Chondrocyte (in vitro differentiated cells): ENCODE measurements around the gene GJC1. TPM values are rescaled to one million over a fixed set of nuclear protein-coding genes. Genes with fewer than 3 reads are reported as not detected.

ENCODE experiments used
- DNase-seq: peaks from one replicate; pipeline ENCODE4 v3.0.0; 2021; ENCODE audit warnings: mixed read lengths, low spot score
- H3K27ac Mint-ChIP-seq: one replicate; pipeline ENCODE4 v1.8.0; 2021; ENCODE audit warnings: mild to moderate bottlenecking, moderate library complexity, mixed read lengths; ENCODE audit not compliant: unreplicated experiment
- H3K27me3 Mint-ChIP-seq: 2 replicates; pipeline ENCODE4 v1.8.0; 2021; ENCODE audit warnings: low read depth, mixed read lengths
- H3K36me3 Mint-ChIP-seq: 2 replicates; pipeline ENCODE4 v1.8.0; 2021; ENCODE audit warnings: low read depth, mixed read lengths
- H3K4me1 Mint-ChIP-seq: 2 replicates; pipeline ENCODE4 v1.8.0; 2021; ENCODE audit warnings: low read depth, mild to moderate bottlenecking, mixed read lengths
- H3K4me3 Mint-ChIP-seq: one replicate; pipeline ENCODE4 v1.8.0; 2021; ENCODE audit warnings: mild to moderate bottlenecking, moderate library complexity, mixed read lengths; ENCODE audit not compliant: unreplicated experiment
- H3K9me3 Mint-ChIP-seq: 2 replicates; pipeline ENCODE4 v1.8.0; 2021; ENCODE audit warnings: low read depth, mixed read lengths
- total RNA-seq: library from RNA; stranded (reverse); gene quantifications from 3 replicates; pipeline ENCODE4 v1.2.1, GENCODE V29; 2021
- TF ChIP-seq, protein P1 (sequence below): fragments of 200-600 bp; sonication (generic); IDR thresholded peaks from 2 replicates; pipeline ENCODE4 v1.5.0; 2021; ENCODE audit warnings: antibody characterized with exemption, mild to moderate bottlenecking, moderate library complexity

Gene GJC1
- total RNA-seq, 1 donor from 2014 or later, result 50.5 TPM

- H3K27ac Mint-ChIP-seq, result no peak overlapping the region
- peaks cover 2% of the 10 kb centered on the region for H3K4me1 Mint-ChIP-seq
- peaks cover 5% of the 10 kb centered on the region for H3K36me3 Mint-ChIP-seq
- no peaks in the 10 kb centered on the region for H3K27me3 Mint-ChIP-seq
- DNase-seq, result no peak
- no peak overlapping the region for H3K4me3 Mint-ChIP-seq
- TF ChIP-seq, protein P1, sequence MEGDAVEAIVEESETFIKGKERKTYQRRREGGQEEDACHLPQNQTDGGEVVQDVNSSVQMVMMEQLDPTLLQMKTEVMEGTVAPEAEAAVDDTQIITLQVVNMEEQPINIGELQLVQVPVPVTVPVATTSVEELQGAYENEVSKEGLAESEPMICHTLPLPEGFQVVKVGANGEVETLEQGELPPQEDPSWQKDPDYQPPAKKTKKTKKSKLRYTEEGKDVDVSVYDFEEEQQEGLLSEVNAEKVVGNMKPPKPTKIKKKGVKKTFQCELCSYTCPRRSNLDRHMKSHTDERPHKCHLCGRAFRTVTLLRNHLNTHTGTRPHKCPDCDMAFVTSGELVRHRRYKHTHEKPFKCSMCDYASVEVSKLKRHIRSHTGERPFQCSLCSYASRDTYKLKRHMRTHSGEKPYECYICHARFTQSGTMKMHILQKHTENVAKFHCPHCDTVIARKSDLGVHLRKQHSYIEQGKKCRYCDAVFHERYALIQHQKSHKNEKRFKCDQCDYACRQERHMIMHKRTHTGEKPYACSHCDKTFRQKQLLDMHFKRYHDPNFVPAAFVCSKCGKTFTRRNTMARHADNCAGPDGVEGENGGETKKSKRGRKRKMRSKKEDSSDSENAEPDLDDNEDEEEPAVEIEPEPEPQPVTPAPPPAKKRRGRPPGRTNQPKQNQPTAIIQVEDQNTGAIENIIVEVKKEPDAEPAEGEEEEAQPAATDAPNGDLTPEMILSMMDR, result no peak
- H3K9me3 Mint-ChIP-seq, result no peaks in the 10 kb centered on the region
Observed at GRCh38 chr17:44752953-44753861, 76.9 kb downstream of the GJC1 start.

DNA sequence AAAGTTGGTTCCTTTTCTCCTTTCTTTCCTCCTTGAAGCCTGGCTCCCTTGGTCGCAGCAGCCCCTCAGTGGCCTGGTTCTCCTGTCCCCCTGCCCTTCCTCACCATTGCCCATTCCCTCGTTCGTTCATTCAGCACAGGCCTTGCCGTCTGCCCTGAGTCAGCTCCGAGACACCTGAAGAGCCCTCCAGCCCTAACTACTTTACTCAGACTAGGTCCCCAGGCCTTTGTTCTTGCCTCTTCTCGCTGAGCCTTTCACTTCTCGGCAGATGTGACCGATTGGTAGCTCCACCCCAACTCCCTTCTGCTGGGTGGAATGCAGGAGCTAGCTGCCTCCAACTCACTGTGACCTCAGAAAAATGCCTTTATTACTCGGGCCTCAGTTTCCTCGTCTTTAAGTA is 78.3 kb downstream of the GJC1 start:
- no peak for DNase-seq
- no peak overlapping the region for H3K4me3 Mint-ChIP-seq
- H3K36me3 Mint-ChIP-seq, result peaks cover 5% of the 10 kb centered on the region
- H3K9me3 Mint-ChIP-seq, result no peaks in the 10 kb centered on the region
- H3K4me1 Mint-ChIP-seq, result no peaks in the 10 kb centered on the region
- TF ChIP-seq, protein P1, result no peak
- no peaks in the 10 kb centered on the region for H3K27me3 Mint-ChIP-seq
- no peak overlapping the region for H3K27ac Mint-ChIP-seq

- Mint-ChIP-seq H3K4me3 (no peak overlapping the region), H3K27me3 (no peaks in the 10 kb centered on the region), H3K27ac (no peak overlapping the region), H3K36me3 (peaks cover 5% of the 10 kb centered on the region), H3K4me1 (no peaks in the 10 kb centered on the region), H3K9me3 (no peaks in the 10 kb centered on the region)
- DNase-seq, result no peak
- TF ChIP-seq, protein P1, result no peak
Observed at GRCh38 chr17:44751331-44751730, 78.8 kb downstream of the GJC1 start.

DNA sequence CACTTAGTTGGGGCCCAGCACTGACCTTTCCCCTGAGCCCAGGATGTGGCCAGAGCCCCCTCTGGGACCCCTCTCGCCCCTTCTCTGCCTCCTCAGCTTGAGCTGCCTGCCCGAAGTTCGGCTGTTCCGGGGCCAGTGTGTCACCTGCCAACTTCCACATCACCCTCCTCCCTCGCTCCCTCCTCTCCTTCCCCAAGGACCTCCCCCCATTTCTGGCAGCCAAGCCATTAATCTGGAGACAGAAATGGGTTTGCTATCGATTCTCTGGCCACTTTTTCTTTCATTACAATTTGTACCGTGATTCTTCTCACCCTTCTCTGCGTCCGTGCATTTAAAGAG is 80.1 kb downstream of the GJC1 start:
- Mint-ChIP-seq H3K4me1 (no peaks in the 10 kb centered on the region), H3K36me3 (peaks cover 5% of the 10 kb centered on the region), H3K9me3 (no peaks in the 10 kb centered on the region), H3K4me3 (no peak overlapping the region), H3K27me3 (no peaks in the 10 kb centered on the region), H3K27ac (no peak overlapping the region)
- TF ChIP-seq, protein P1, result no peak
- DNase-seq, result no peak

GRCh38 chr17:44749076-44749979 is 80.8 kb downstream of the GJC1 start:
- no peak overlapping the region for H3K27ac Mint-ChIP-seq

More at GRCh38 chr17:44749076-44749979, 80.8 kb downstream of the GJC1 start:
- no peaks in the 10 kb centered on the region for H3K27me3 Mint-ChIP-seq
- H3K36me3 Mint-ChIP-seq, result peaks cover 5% of the 10 kb centered on the region
- H3K9me3 Mint-ChIP-seq, result no peaks in the 10 kb centered on the region
- TF ChIP-seq, protein P1, result no peak
- no peaks in the 10 kb centered on the region for H3K4me1 Mint-ChIP-seq
- no peak for DNase-seq
- H3K4me3 Mint-ChIP-seq, result no peak overlapping the region
